SW480 (cell line): ENCODE results near the gene TEF.

Source experiments
- DNase-seq: peaks from one replicate; pipeline ENCODE4 v3.0.0-alpha.2; 2016; ENCODE audit warnings: low spot score

The TEF gene

GRCh38 chr22:41354979-41355378 is 26.8 kb upstream of the TEF start:
- no peak for DNase-seq

- no peak for DNase-seq
Measured at GRCh38 chr22:41355895-41356294, 25.8 kb upstream of the TEF start.

GRCh38 chr22:41356430-41357028 is 25.2 kb upstream of the TEF start:
- DNase-seq = no peak

GRCh38 chr22:41357191-41357590 is 24.6 kb upstream of the TEF start:
- no peak for DNase-seq

- DNase-seq = no peak
Measured at GRCh38 chr22:41358927-41359326, 22.8 kb upstream of the TEF start.

GRCh38 chr22:41359376-41359775 is 22.4 kb upstream of the TEF start:
- no peak for DNase-seq

GRCh38 chr22:41360126-41360525 is 21.6 kb upstream of the TEF start:
- DNase-seq = no peak

GRCh38 chr22:41361716-41362310 is 19.9 kb upstream of the TEF start:
- no peak for DNase-seq

- no peak for DNase-seq
Measured at GRCh38 chr22:41362615-41363014, 19.1 kb upstream of the TEF start.

- DNase-seq = no peak
Measured at GRCh38 chr22:41364233-41364632, 17.5 kb upstream of the TEF start.

GRCh38 chr22:41364955-41365354 is 16.8 kb upstream of the TEF start:
- no peak for DNase-seq

GRCh38 chr22:41365425-41365824 is 16.3 kb upstream of the TEF start:
- no peak for DNase-seq

GRCh38 chr22:41366323-41367029 is 15.3 kb upstream of the TEF start:
- no peak for DNase-seq

GRCh38 chr22:41367039-41367679 is 14.6 kb upstream of the TEF start:
- DNase-seq = peak; percentile 86

- DNase-seq = peak; percentile 52
Measured at GRCh38 chr22:41367680-41368542, 13.8 kb upstream of the TEF start.

- no peak for DNase-seq
Measured at GRCh38 chr22:41368543-41369423, 13.0 kb upstream of the TEF start.

- DNase-seq = no peak
Measured at GRCh38 chr22:41369424-41369745, 12.4 kb upstream of the TEF start.

- DNase-seq = no peak
Measured at GRCh38 chr22:41369837-41370236, 11.9 kb upstream of the TEF start.

- DNase-seq = no peak
Measured at GRCh38 chr22:41377846-41378245, 3.9 kb upstream of the TEF start.

GRCh38 chr22:41380993-41381328 is 781 bp upstream of the TEF start:
- peak; percentile 91 for DNase-seq

- DNase-seq = no peak
Measured at GRCh38 chr22:41382098-41382578, 396 bp downstream of the TEF start.
